ENCODE measurements around the gene SPATA20.

Gene SPATA20

GRCh38 chr17:50585891-50586290, 38.9 kb downstream of the SPATA20 start:
- no peaks in the 10 kb centered on the region for H3K9me3 ChIP-seq (ENCODE audit: control insufficient read depth, low read length)
- DNase-seq, result no peak
- no peak overlapping the region for H3K4me3 ChIP-seq (ENCODE audit: insufficient read depth, low read depth, low read length, poor library complexity, severe bottlenecking)
- no peaks in the 10 kb centered on the region for H3K27me3 ChIP-seq (replicated peaks; ENCODE audit: control insufficient read depth, insufficient read depth, low read length, poor library complexity, severe bottlenecking)
- H3K27ac ChIP-seq (ENCODE audit: insufficient read depth, low read length, poor library complexity, severe bottlenecking), result no peak overlapping the region
- H3K36me3 ChIP-seq (ENCODE audit: control insufficient read depth, insufficient read depth, low read length), result no peaks in the 10 kb centered on the region
- no peaks in the 10 kb centered on the region for H3K4me1 ChIP-seq (ENCODE audit: control insufficient read depth, insufficient read depth, low read length, poor library complexity, severe bottlenecking)

GRCh38 chr17:50586421-50587247, 39.7 kb downstream of the SPATA20 start:
- DNase-seq, result no peak

GRCh38 chr17:50587571-50587970, 40.6 kb downstream of the SPATA20 start:
- Histone ChIP-seq H3K27me3 (replicated peaks; ENCODE audit: control insufficient read depth, insufficient read depth, low read length, poor library complexity, severe bottlenecking) (no peaks in the 10 kb centered on the region), H3K9me3 (ENCODE audit: control insufficient read depth, low read length) (no peaks in the 10 kb centered on the region), H3K4me1 (ENCODE audit: control insufficient read depth, insufficient read depth, low read length, poor library complexity, severe bottlenecking) (no peaks in the 10 kb centered on the region), H3K4me3 (ENCODE audit: insufficient read depth, low read depth, low read length, poor library complexity, severe bottlenecking) (no peak overlapping the region), H3K27ac (ENCODE audit: insufficient read depth, low read length, poor library complexity, severe bottlenecking) (no peak overlapping the region), H3K36me3 (ENCODE audit: control insufficient read depth, insufficient read depth, low read length) (no peaks in the 10 kb centered on the region)
- DNase-seq, result no peak

More at GRCh38 chr17:50586421-50587247, 39.7 kb downstream of the SPATA20 start:
- H3K4me3 ChIP-seq (ENCODE audit: insufficient read depth, low read depth, low read length, poor library complexity, severe bottlenecking), result no peak overlapping the region
- H3K27me3 ChIP-seq (replicated peaks; ENCODE audit: control insufficient read depth, insufficient read depth, low read length, poor library complexity, severe bottlenecking), result no peaks in the 10 kb centered on the region
- no peaks in the 10 kb centered on the region for H3K9me3 ChIP-seq (ENCODE audit: control insufficient read depth, low read length)
- no peaks in the 10 kb centered on the region for H3K36me3 ChIP-seq (ENCODE audit: control insufficient read depth, insufficient read depth, low read length)
- H3K4me1 ChIP-seq (ENCODE audit: control insufficient read depth, insufficient read depth, low read length, poor library complexity, severe bottlenecking), result no peaks in the 10 kb centered on the region
- no peak overlapping the region for H3K27ac ChIP-seq (ENCODE audit: insufficient read depth, low read length, poor library complexity, severe bottlenecking)

- Histone ChIP-seq H3K4me1 (ENCODE audit: control insufficient read depth, insufficient read depth, low read length, poor library complexity, severe bottlenecking) (no peaks in the 10 kb centered on the region), H3K36me3 (ENCODE audit: control insufficient read depth, insufficient read depth, low read length) (no peaks in the 10 kb centered on the region), H3K27me3 (replicated peaks; ENCODE audit: control insufficient read depth, insufficient read depth, low read length, poor library complexity, severe bottlenecking) (no peaks in the 10 kb centered on the region), H3K27ac (ENCODE audit: insufficient read depth, low read length, poor library complexity, severe bottlenecking) (no peak overlapping the region), H3K4me3 (ENCODE audit: insufficient read depth, low read depth, low read length, poor library complexity, severe bottlenecking) (no peak overlapping the region), H3K9me3 (ENCODE audit: control insufficient read depth, low read length) (no peaks in the 10 kb centered on the region)
- no peak for DNase-seq
These were observed 41.5 kb downstream of the SPATA20 start for GRCh38 chr17:50588391-50589049.

- Histone ChIP-seq H3K36me3 (ENCODE audit: control insufficient read depth, insufficient read depth, low read length) (no peaks in the 10 kb centered on the region), H3K4me3 (ENCODE audit: insufficient read depth, low read depth, low read length, poor library complexity, severe bottlenecking) (no peak overlapping the region), H3K27ac (ENCODE audit: insufficient read depth, low read length, poor library complexity, severe bottlenecking) (no peak overlapping the region), H3K27me3 (replicated peaks; ENCODE audit: control insufficient read depth, insufficient read depth, low read length, poor library complexity, severe bottlenecking) (no peaks in the 10 kb centered on the region), H3K4me1 (ENCODE audit: control insufficient read depth, insufficient read depth, low read length, poor library complexity, severe bottlenecking) (no peaks in the 10 kb centered on the region), H3K9me3 (ENCODE audit: control insufficient read depth, low read length) (no peaks in the 10 kb centered on the region)
- DNase-seq, result no peak
These were observed 42.2 kb downstream of the SPATA20 start for GRCh38 chr17:50589095-50589705.

GRCh38 chr17:50590946-50591737, 44.2 kb downstream of the SPATA20 start:
- H3K9me3 ChIP-seq (ENCODE audit: control insufficient read depth, low read length), result no peaks in the 10 kb centered on the region
- no peaks in the 10 kb centered on the region for H3K36me3 ChIP-seq (ENCODE audit: control insufficient read depth, insufficient read depth, low read length)
- no peak overlapping the region for H3K4me3 ChIP-seq (ENCODE audit: insufficient read depth, low read depth, low read length, poor library complexity, severe bottlenecking)
- no peak for DNase-seq
- no peaks in the 10 kb centered on the region for H3K4me1 ChIP-seq (ENCODE audit: control insufficient read depth, insufficient read depth, low read length, poor library complexity, severe bottlenecking)
- no peak overlapping the region for H3K27ac ChIP-seq (ENCODE audit: insufficient read depth, low read length, poor library complexity, severe bottlenecking)
- no peaks in the 10 kb centered on the region for H3K27me3 ChIP-seq (replicated peaks; ENCODE audit: control insufficient read depth, insufficient read depth, low read length, poor library complexity, severe bottlenecking)

- Histone ChIP-seq H3K27me3 (replicated peaks; ENCODE audit: control insufficient read depth, insufficient read depth, low read length, poor library complexity, severe bottlenecking) (no peaks in the 10 kb centered on the region), H3K4me1 (ENCODE audit: control insufficient read depth, insufficient read depth, low read length, poor library complexity, severe bottlenecking) (no peaks in the 10 kb centered on the region), H3K4me3 (ENCODE audit: insufficient read depth, low read depth, low read length, poor library complexity, severe bottlenecking) (no peak overlapping the region), H3K9me3 (ENCODE audit: control insufficient read depth, low read length) (no peaks in the 10 kb centered on the region), H3K27ac (ENCODE audit: insufficient read depth, low read length, poor library complexity, severe bottlenecking) (no peak overlapping the region), H3K36me3 (ENCODE audit: control insufficient read depth, insufficient read depth, low read length) (no peaks in the 10 kb centered on the region)
- DNase-seq, result no peak
These were observed 46.3 kb downstream of the SPATA20 start for GRCh38 chr17:50593321-50593720.

GRCh38 chr17:50594128-50594823, 47.3 kb downstream of the SPATA20 start:
- Histone ChIP-seq H3K27me3 (replicated peaks; ENCODE audit: control insufficient read depth, insufficient read depth, low read length, poor library complexity, severe bottlenecking) (no peaks in the 10 kb centered on the region), H3K36me3 (ENCODE audit: control insufficient read depth, insufficient read depth, low read length) (no peaks in the 10 kb centered on the region), H3K9me3 (ENCODE audit: control insufficient read depth, low read length) (no peaks in the 10 kb centered on the region), H3K4me3 (ENCODE audit: insufficient read depth, low read depth, low read length, poor library complexity, severe bottlenecking) (no peak overlapping the region), H3K27ac (ENCODE audit: insufficient read depth, low read length, poor library complexity, severe bottlenecking) (no peak overlapping the region), H3K4me1 (ENCODE audit: control insufficient read depth, insufficient read depth, low read length, poor library complexity, severe bottlenecking) (no peaks in the 10 kb centered on the region)
- no peak for DNase-seq

- H3K9me3 ChIP-seq (ENCODE audit: control insufficient read depth, low read length), result no peaks in the 10 kb centered on the region
- H3K27ac ChIP-seq (ENCODE audit: insufficient read depth, low read length, poor library complexity, severe bottlenecking), result no peak overlapping the region
- no peak overlapping the region for H3K4me3 ChIP-seq (ENCODE audit: insufficient read depth, low read depth, low read length, poor library complexity, severe bottlenecking)
- H3K36me3 ChIP-seq (ENCODE audit: control insufficient read depth, insufficient read depth, low read length), result no peaks in the 10 kb centered on the region
- H3K27me3 ChIP-seq (replicated peaks; ENCODE audit: control insufficient read depth, insufficient read depth, low read length, poor library complexity, severe bottlenecking), result no peaks in the 10 kb centered on the region
- DNase-seq, result no peak
- H3K4me1 ChIP-seq (ENCODE audit: control insufficient read depth, insufficient read depth, low read length, poor library complexity, severe bottlenecking), result no peaks in the 10 kb centered on the region
These were observed 47.9 kb downstream of the SPATA20 start for GRCh38 chr17:50594892-50595291.
